Thyroid gland (tissue), 4 donors: ENCODE results near the gene GRM7.

Experiments used
- CTCF ChIP-seq, 6 experiments: fragments of 200-600 bp in 3 of 6; fragments of 450-650 bp in 3 of 6; sonication (generic) in 3 of 6; IDR thresholded peaks; one replicate each; pipeline ENCODE4 v1.5.1; 2016 to 2019; ENCODE audit warnings: antibody characterized with exemption in 6 of 6, mild to moderate bottlenecking in 2 of 6, inconsistent platforms in 1 of 6, moderate library complexity in 1 of 6
- POLR2A ChIP-seq, 2 donors: fragments of 450-650 bp; IDR thresholded peaks; one replicate each; pipeline ENCODE4 v1.6.1; 2017; ENCODE audit warnings: antibody characterized with exemption in 2 of 2, mild to moderate bottlenecking in 2 of 2, moderate library complexity in 1 of 2

GRCh38 chr3:7421065-7421464 is 560.1 kb downstream of the GRM7 start:
- TF ChIP-seq POLR2A (IDR thresholded peaks at IDR 0.05), result no peak
- TF ChIP-seq CTCF (IDR thresholded peaks at IDR 0.05), result no peak
